Brain microvascular endothelial cell (primary cell): Measurements from ENCODE around the gene TRPM4.
"Not testable (repeated sequence)": the region's sequence is repeated elsewhere in the genome, so short reads cannot be mapped to it uniquely, and the experiment has no call there.

ENCODE experiments used
- DNase-seq: peaks from one replicate; pipeline ENCODE4 v3.0.0-alpha.2; 2020
- H3K27ac ChIP-seq: fragments of 250-450 bp; sonication (Bioruptor Pico); 2 replicates; pipeline ENCODE4 v1.5.1; 2020; ENCODE audit warnings: mild to moderate bottlenecking, moderate library complexity
- H3K27me3 ChIP-seq: fragments of 250-450 bp; sonication (Bioruptor Pico); replicated peaks from 2 replicates; pipeline ENCODE4 v1.5.1; 2020; ENCODE audit warnings: mild to moderate bottlenecking
- H3K36me3 ChIP-seq: fragments of 250-450 bp; sonication (Bioruptor Pico); replicated peaks from 2 replicates; pipeline ENCODE4 v1.5.1; 2020; ENCODE audit warnings: mild to moderate bottlenecking
- H3K4me3 ChIP-seq: 2 replicates; pipeline ENCODE4 v1.5.1; 2011; ENCODE audit warnings: low read depth, mild to moderate bottlenecking, control low read depth, low read length, moderate library complexity
- in situ Hi-C: cut with HindIII; loops from 2 replicates; pipeline ENCODE4 v1.10.0; 2017; ENCODE audit warnings: low sequenced_read_pairs, low pct_ligation_motif_present
- TF ChIP-seq, protein P1 (sequence below): IDR thresholded peaks from 2 replicates; pipeline ENCODE4 v1.5.1; 2011; ENCODE audit warnings: low read depth, mild to moderate bottlenecking, moderate library complexity, low read length, control low read depth, inconsistent platforms; ENCODE audit errors: missing control alignments

The TRPM4 gene

GRCh38 chr19:49141352-49141751, 16.2 kb upstream of the TRPM4 start:
- Histone ChIP-seq H3K36me3 (no peaks in the 10 kb centered on the region), H3K27ac (no peak overlapping the region), H3K27me3 (no peaks in the 10 kb centered on the region), H3K4me3 (no peak overlapping the region)
- in situ Hi-C loops = no loop called here
- TF ChIP-seq, protein P1, sequence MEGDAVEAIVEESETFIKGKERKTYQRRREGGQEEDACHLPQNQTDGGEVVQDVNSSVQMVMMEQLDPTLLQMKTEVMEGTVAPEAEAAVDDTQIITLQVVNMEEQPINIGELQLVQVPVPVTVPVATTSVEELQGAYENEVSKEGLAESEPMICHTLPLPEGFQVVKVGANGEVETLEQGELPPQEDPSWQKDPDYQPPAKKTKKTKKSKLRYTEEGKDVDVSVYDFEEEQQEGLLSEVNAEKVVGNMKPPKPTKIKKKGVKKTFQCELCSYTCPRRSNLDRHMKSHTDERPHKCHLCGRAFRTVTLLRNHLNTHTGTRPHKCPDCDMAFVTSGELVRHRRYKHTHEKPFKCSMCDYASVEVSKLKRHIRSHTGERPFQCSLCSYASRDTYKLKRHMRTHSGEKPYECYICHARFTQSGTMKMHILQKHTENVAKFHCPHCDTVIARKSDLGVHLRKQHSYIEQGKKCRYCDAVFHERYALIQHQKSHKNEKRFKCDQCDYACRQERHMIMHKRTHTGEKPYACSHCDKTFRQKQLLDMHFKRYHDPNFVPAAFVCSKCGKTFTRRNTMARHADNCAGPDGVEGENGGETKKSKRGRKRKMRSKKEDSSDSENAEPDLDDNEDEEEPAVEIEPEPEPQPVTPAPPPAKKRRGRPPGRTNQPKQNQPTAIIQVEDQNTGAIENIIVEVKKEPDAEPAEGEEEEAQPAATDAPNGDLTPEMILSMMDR = no peak
- DNase-seq = no peak

DNA sequence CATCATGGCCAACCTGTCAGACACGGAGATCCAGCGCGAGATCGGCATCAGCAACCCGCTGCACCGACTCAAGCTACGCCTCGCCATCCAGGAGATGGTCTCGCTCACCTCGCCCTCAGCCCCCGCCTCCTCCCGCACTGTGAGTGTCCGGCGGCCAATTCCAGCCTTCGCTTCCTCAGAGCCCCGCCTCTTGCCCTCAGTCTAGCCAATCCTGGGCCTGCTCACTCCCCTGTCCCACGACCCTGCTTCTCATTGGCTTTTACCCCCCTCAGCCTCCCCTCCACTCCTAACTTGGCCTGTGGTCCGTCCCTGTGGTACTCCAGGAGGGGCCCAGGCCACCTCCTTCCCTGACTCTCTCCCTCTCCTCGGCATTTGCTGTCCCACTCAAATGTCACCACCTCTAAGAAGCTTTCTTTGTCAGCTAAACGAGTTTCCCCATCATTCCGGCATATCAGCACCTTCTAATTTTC, 14.7 kb upstream of the TRPM4 start:
- peak overlapping the region; percentile 73 for H3K4me3 ChIP-seq
- H3K27ac ChIP-seq = no peak overlapping the region
- in situ Hi-C loops = no loop called here
- TF ChIP-seq, protein P1 = no peak
- peak; percentile 90 for DNase-seq
- no peaks in the 10 kb centered on the region for H3K36me3 ChIP-seq
- H3K27me3 ChIP-seq = no peaks in the 10 kb centered on the region

DNA sequence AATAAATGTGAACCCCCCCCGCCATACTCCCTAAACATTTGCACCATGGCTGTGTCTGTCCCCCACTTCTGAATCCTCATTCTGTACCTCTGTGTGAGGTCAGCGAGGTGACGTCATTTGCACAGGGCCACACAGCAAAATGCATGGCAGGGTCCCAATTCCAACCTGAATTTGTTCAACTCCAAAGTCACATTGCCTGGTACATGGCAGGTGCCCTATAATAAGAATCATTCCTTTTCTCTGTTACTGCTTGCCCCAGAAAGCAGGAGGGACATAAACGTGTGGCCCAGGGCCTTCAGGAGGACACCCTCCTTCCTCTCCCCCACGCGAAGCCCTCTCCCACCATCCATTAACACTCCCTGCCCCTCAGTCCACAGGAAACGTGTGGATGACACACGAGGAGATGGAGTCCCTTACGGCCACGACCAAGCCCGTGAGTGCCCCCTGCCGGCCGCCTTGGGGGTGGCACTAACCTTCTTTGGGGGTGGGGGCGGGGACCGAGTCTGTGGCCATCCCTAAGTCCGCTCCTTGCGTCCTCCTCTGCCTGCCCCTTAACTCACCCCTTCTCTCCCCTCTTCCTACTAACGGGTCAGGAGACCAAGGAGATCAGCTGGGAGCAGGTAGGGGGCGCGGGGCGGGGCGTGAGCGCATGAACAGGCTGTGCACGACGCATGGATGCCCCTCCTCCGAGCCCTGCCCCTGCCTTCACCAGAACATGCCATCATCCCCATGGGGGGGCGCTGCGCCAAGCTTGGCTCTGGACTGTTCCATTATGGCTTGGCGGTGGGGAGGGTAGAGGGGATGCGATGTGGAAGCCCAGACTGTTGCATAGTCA, 11.8 kb upstream of the TRPM4 start:
- Histone ChIP-seq H3K36me3 (no peaks in the 10 kb centered on the region), H3K4me3 (peak overlapping the region; percentile 35), H3K27me3 (no peaks in the 10 kb centered on the region), H3K27ac (no peak overlapping the region)
- in situ Hi-C loops = no loop called here
- peak; percentile 67 for DNase-seq
- TF ChIP-seq, protein P1 = peak; percentile 90

- H3K27me3 ChIP-seq, H3K27ac ChIP-seq, DNase-seq, H3K4me3 ChIP-seq, in situ Hi-C loops, H3K36me3 ChIP-seq: not testable (repeated sequence)
These were observed 11.2 kb upstream of the TRPM4 start for GRCh38 chr19:49146408-49146770.

DNA sequence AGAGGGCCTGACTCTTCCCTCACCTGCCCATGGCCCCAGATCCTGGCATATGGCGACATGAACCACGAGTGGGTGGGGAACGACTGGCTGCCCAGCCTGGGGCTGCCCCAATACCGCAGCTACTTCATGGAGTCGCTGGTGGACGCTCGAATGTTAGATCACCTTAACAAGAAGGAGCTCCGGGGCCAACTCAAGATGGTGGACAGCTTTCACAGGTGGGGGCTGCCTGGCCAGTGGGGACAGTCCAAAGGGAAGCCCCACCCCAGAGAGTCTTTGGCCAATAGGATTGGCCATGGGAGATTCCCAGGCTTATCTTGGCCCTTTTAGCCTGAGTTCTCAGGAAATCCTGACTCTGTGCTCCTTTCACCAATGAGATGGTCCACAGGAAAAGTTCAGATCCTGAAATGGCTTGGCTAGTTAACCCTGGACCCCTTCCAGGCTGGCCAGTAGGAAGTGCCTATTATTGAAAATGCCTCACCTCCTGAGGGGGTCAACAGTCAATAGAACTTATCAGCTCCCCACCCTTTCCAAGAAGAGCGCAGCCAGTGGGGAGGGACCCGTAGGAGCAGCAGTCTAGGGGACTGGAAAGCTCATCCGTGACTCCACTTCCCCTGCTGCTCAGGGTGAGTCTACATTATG, 9.4 kb upstream of the TRPM4 start:
- H3K4me3 ChIP-seq = no peak overlapping the region
- in situ Hi-C loops = no loop called here
- H3K27me3 ChIP-seq = no peaks in the 10 kb centered on the region
- no peak overlapping the region for H3K27ac ChIP-seq
- DNase-seq = no peak
- H3K36me3 ChIP-seq = no peaks in the 10 kb centered on the region
- TF ChIP-seq, protein P1 = no peak

- in situ Hi-C loops = no loop called here
- peak; percentile 98 for DNase-seq
- Histone ChIP-seq H3K27me3 (no peaks in the 10 kb centered on the region), H3K4me3 (peak overlapping the region; percentile 78), H3K27ac (no peak overlapping the region), H3K36me3 (no peaks in the 10 kb centered on the region)
- TF ChIP-seq, protein P1 = no peak
These were observed 8.6 kb upstream of the TRPM4 start for GRCh38 chr19:49148784-49149651.
